Frontal cortex (tissue), 4 donors: ENCODE results near the gene LYPD3. TPM values are rescaled to one million over a fixed set of nuclear protein-coding genes. Genes with fewer than 3 reads are reported as not detected.
A peak's percentile ranks its signal among the peaks of the same experiment; 100 is the strongest.

Source experiments
- DNase-seq, 2 donors: peaks; one replicate each; pipeline ENCODE4 v3.0.0; 2012; ENCODE audit warnings: low spot score in 2 of 2
- FAIRE-seq: peaks from 2 replicates; lab custom pipeline; 2012; peaks lifted over from hg19 to GRCh38; lab: Jason Lieb, UNC
- total RNA-seq: library from RNA; depleted of rRNA; stranded (reverse); fragments of >200 nt; gene quantifications from one replicate; pipeline ENCODE4 v1.2.3, GENCODE V29; 2014
- donor health status: control.
- donor health status: control.
- donor health status: control.

The LYPD3 gene
- total RNA-seq, 1 donor from 2014 or later: under 0.01 TPM

- no peak for FAIRE-seq
These were observed 22.8 kb upstream of the LYPD3 start for GRCh38 chr19:43488179-43488578.

GRCh38 chr19:43486412-43486811 lies 21.0 kb upstream of the LYPD3 start:
- FAIRE-seq (no peak), DNase-seq (no peak)

More at GRCh38 chr19:43488179-43488578, 22.8 kb upstream of the LYPD3 start:
- no peak for DNase-seq

- FAIRE-seq: no peak
- no peak for DNase-seq
These were observed 20.5 kb upstream of the LYPD3 start for GRCh38 chr19:43485951-43486350.

- no peak for FAIRE-seq
- DNase-seq: no peak
These were observed 17.9 kb upstream of the LYPD3 start for GRCh38 chr19:43483281-43483680.

GRCh38 chr19:43482193-43482592 lies 16.8 kb upstream of the LYPD3 start:
- FAIRE-seq (no peak), DNase-seq (no peak)

GRCh38 chr19:43481701-43482100 lies 16.3 kb upstream of the LYPD3 start:
- no peak for FAIRE-seq
- no peak for DNase-seq

GRCh38 chr19:43480574-43480973 lies 15.2 kb upstream of the LYPD3 start:
- FAIRE-seq: no peak
- no peak for DNase-seq

GRCh38 chr19:43479961-43480561 lies 14.7 kb upstream of the LYPD3 start:
- FAIRE-seq: no peak

GRCh38 chr19:43479226-43479625 lies 13.8 kb upstream of the LYPD3 start:
- DNase-seq: no peak
- no peak for FAIRE-seq

More at GRCh38 chr19:43479961-43480561, 14.7 kb upstream of the LYPD3 start:
- DNase-seq: no peak

GRCh38 chr19:43478323-43478722 lies 12.9 kb upstream of the LYPD3 start:
- DNase-seq (no peak), FAIRE-seq (no peak)

GRCh38 chr19:43476606-43477005 lies 11.2 kb upstream of the LYPD3 start:
- DNase-seq: no peak
- FAIRE-seq: no peak

- FAIRE-seq (no peak), DNase-seq (peak; percentile 85 to 99)
These were observed 9.7 kb upstream of the LYPD3 start for GRCh38 chr19:43474986-43475705.

GRCh38 chr19:43474487-43474886 lies 9.1 kb upstream of the LYPD3 start:
- DNase-seq (no peak), FAIRE-seq (no peak)

GRCh38 chr19:43471091-43471490 lies 5.7 kb upstream of the LYPD3 start:
- no peak for DNase-seq

GRCh38 chr19:43470288-43470687 lies 4.9 kb upstream of the LYPD3 start:
- DNase-seq: no peak
- FAIRE-seq: no peak

More at GRCh38 chr19:43471091-43471490, 5.7 kb upstream of the LYPD3 start:
- FAIRE-seq: no peak

- no peak for FAIRE-seq
These were observed 3.7 kb upstream of the LYPD3 start for GRCh38 chr19:43469160-43469480.

GRCh38 chr19:43468354-43469159 lies 3.1 kb upstream of the LYPD3 start:
- DNase-seq (no peak), FAIRE-seq (no peak)

More at GRCh38 chr19:43469160-43469480, 3.7 kb upstream of the LYPD3 start:
- DNase-seq: no peak

GRCh38 chr19:43467730-43468129 lies 2.3 kb upstream of the LYPD3 start:
- FAIRE-seq (no peak), DNase-seq (no peak)

GRCh38 chr19:43467276-43467675 lies 1.9 kb upstream of the LYPD3 start:
- FAIRE-seq: no peak
- no peak for DNase-seq

- FAIRE-seq (no peak), DNase-seq (no peak)
These were observed 1.4 kb upstream of the LYPD3 start for GRCh38 chr19:43466793-43467192.
